Lower leg skin (tissue), 3 donors: Measurements from ENCODE around the gene CAMK2D.

Experiments used
- POLR2A ChIP-seq, 2 donors: fragments of 450-650 bp; IDR thresholded peaks; one replicate each; pipeline ENCODE4 v1.6.1; 2016 to 2017; ENCODE audit warnings: antibody characterized with exemption in 2 of 2, mild to moderate bottlenecking in 1 of 2, moderate library complexity in 1 of 2
- TF ChIP-seq, protein P1 (sequence below), 3 donors: fragments of 450-650 bp; IDR thresholded peaks; one replicate each; pipeline ENCODE4 v1.5.1; 2016; ENCODE audit warnings: antibody characterized with exemption in 3 of 3, mild to moderate bottlenecking in 3 of 3, moderate library complexity in 2 of 3

DNA sequence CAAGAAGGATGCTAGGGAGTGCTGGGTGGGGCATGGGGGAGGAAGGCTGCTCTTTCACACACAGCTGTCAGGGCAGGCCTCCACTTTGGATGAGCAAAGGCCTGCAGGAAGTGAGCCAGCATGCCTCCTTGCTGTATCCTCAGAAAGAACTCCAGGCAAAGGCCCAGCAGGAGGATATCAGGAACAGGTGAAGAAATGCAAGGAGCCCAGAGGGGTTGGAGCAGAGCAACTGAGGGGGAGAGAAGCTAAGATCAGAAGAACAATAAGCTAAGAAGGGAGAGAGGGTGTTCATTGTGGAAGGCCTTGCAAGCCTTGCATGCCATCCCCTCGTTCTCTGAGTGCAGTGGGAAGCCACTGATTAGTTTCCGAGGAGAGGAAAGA is 115.1 kb downstream of the CAMK2D start:
- TF ChIP-seq, protein P1, sequence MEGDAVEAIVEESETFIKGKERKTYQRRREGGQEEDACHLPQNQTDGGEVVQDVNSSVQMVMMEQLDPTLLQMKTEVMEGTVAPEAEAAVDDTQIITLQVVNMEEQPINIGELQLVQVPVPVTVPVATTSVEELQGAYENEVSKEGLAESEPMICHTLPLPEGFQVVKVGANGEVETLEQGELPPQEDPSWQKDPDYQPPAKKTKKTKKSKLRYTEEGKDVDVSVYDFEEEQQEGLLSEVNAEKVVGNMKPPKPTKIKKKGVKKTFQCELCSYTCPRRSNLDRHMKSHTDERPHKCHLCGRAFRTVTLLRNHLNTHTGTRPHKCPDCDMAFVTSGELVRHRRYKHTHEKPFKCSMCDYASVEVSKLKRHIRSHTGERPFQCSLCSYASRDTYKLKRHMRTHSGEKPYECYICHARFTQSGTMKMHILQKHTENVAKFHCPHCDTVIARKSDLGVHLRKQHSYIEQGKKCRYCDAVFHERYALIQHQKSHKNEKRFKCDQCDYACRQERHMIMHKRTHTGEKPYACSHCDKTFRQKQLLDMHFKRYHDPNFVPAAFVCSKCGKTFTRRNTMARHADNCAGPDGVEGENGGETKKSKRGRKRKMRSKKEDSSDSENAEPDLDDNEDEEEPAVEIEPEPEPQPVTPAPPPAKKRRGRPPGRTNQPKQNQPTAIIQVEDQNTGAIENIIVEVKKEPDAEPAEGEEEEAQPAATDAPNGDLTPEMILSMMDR (IDR thresholded peaks at IDR 0.05): no peak
- TF ChIP-seq POLR2A (IDR thresholded peaks at IDR 0.05): no peak
